ENCODE results near the gene PCDHGC4.

- TF ChIP-seq CTCF (IDR thresholded peaks at IDR 0.05; ENCODE audit: low read length) (no peak), EZH2phosphoT487 (IDR thresholded peaks at IDR 0.05; ENCODE audit: low read length) (no peak)
Observed at GRCh38 chr5:141517880-141518617, 33.2 kb downstream of the PCDHGC4 start.

Measured in MM.1S (cell line).